HepG2 (cell line): ENCODE data around the gene IMPACT. TPM values are rescaled to one million over a fixed set of nuclear protein-coding genes. Genes with fewer than 3 reads are reported as not detected.

ENCODE experiments used
- CAMTA2 ChIP-seq: sonication (generic); formaldehyde crosslinking; IDR thresholded peaks from 2 replicates; pipeline ENCODE4 v1.4.0; 2020; ENCODE audit warnings: mild to moderate bottlenecking, missing genetic modification reagents, borderline replicate concordance
- DNMT1 ChIP-seq: sonication (generic); formaldehyde crosslinking; IDR thresholded peaks from 2 replicates; pipeline ENCODE4 v1.5.1; 2020; ENCODE audit warnings: mild to moderate bottlenecking, missing genetic modification reagents
- ELF4 ChIP-seq: sonication (generic); formaldehyde crosslinking; IDR thresholded peaks from 2 replicates; pipeline ENCODE4 v1.5.0; 2020; ENCODE audit warnings: missing genetic modification reagents, mild to moderate bottlenecking, moderate library complexity, borderline replicate concordance
- JUNB ChIP-seq: sonication (generic); formaldehyde crosslinking; IDR thresholded peaks from 2 replicates; pipeline ENCODE4 v1.8.0; 2022; ENCODE audit warnings: missing genetic modification reagents, mild to moderate bottlenecking, borderline replicate concordance
- KAT7 ChIP-seq: IDR thresholded peaks from 2 replicates; pipeline ENCODE4 v1.6.1; 2018; ENCODE audit warnings: borderline replicate concordance, missing compliant biosample characterization
- KIAA2018 ChIP-seq: sonication (generic); formaldehyde crosslinking; IDR thresholded peaks from 2 replicates; pipeline ENCODE4 v1.5.0; 2020; ENCODE audit warnings: mild to moderate bottlenecking, missing genetic modification reagents, borderline replicate concordance
- REPIN1 ChIP-seq: sonication (generic); formaldehyde crosslinking; IDR thresholded peaks from 2 replicates; pipeline ENCODE4 v1.8.0; 2022; ENCODE audit warnings: missing genetic modification reagents, low read depth, mild to moderate bottlenecking, borderline replicate concordance
- RFX3 ChIP-seq: IDR thresholded peaks from 2 replicates; pipeline ENCODE4 v1.6.1; 2016; ENCODE audit warnings: missing biosample characterization, missing genetic modification reagents
- SMAD3 ChIP-seq: sonication (generic); formaldehyde crosslinking; IDR thresholded peaks from 2 replicates; pipeline ENCODE4 v1.4.0; 2020; ENCODE audit warnings: missing genetic modification reagents
- TAF1 ChIP-seq: sonication (generic); formaldehyde crosslinking; IDR thresholded peaks from 2 replicates; pipeline ENCODE4 v1.4.0; 2020; ENCODE audit warnings: missing genetic modification reagents
- THYN1 ChIP-seq: sonication (generic); formaldehyde crosslinking; IDR thresholded peaks from 2 replicates; pipeline ENCODE4 v1.8.1; 2023; ENCODE audit warnings: low read depth, mild to moderate bottlenecking, moderate library complexity, missing genetic modification reagents, borderline replicate concordance
- XRCC5 ChIP-seq: fragments of 200-400 bp; formaldehyde crosslinking; optimal IDR thresholded peaks from 2 replicates; pipeline ENCODE3; 2017; ENCODE audit warnings: mild to moderate bottlenecking, low read length
- ZBTB21 ChIP-seq: sonication (generic); formaldehyde crosslinking; IDR thresholded peaks from 2 replicates; pipeline ENCODE4 v1.4.0; 2020; ENCODE audit warnings: missing genetic modification reagents
- ZC3H4 ChIP-seq: sonication (generic); formaldehyde crosslinking; IDR thresholded peaks from 2 replicates; pipeline ENCODE4 v1.4.0; 2020; ENCODE audit warnings: missing genetic modification reagents, borderline replicate concordance
- ZNF180 ChIP-seq: sonication (generic); formaldehyde crosslinking; IDR thresholded peaks from 2 replicates; pipeline ENCODE4 v1.4.0; 2020; ENCODE audit warnings: low read depth, missing genetic modification reagents, borderline replicate concordance
- ZNF619 ChIP-seq: sonication (generic); formaldehyde crosslinking; IDR thresholded peaks from 2 replicates; pipeline ENCODE4 v1.4.0; 2020; ENCODE audit warnings: mild to moderate bottlenecking, missing genetic modification reagents
- ZSCAN12 ChIP-seq: sonication (generic); formaldehyde crosslinking; IDR thresholded peaks from 2 replicates; pipeline ENCODE4 v1.9.0; 2021; ENCODE audit warnings: mild to moderate bottlenecking, missing genetic modification reagents
- polyA plus RNA-seq, 8 experiments: library from polyadenylated mRNA; depleted of rRNA in 3 of 8; stranded (reverse) in 7 of 8; unstranded in 1 of 8; fragments of >200 nt; fragmentation: Illumina TruSeq in 4 of 8; extraction: Trizol in 4 of 8; gene quantifications; 2 replicates each; pipeline versions ENCODE4 v1.2.1 to v1.2.3, GENCODE V29; 2011 to 2016; ENCODE audit warnings: low read depth in 4 of 8, missing spikeins in 1 of 8, mixed read lengths in 1 of 8; ENCODE audit not compliant: insufficient read depth in 1 of 8
- total RNA-seq, 5 experiments: library from RNA; depleted of rRNA; stranded (reverse); fragments of >200 nt; fragmentation: Illumina TruSeq; extraction: Trizol; gene quantifications; 2 replicates each; pipeline ENCODE4 v1.2.3, GENCODE V29; 2016; ENCODE audit warnings: low read depth in 1 of 5

IMPACT gene
- total and polyA plus RNA-seq, 2 of the 13 experiments (the other 11 are each of a cell fraction or from before 2014, with no cell fraction given): 5.0 to 7.7 TPM

DNA sequence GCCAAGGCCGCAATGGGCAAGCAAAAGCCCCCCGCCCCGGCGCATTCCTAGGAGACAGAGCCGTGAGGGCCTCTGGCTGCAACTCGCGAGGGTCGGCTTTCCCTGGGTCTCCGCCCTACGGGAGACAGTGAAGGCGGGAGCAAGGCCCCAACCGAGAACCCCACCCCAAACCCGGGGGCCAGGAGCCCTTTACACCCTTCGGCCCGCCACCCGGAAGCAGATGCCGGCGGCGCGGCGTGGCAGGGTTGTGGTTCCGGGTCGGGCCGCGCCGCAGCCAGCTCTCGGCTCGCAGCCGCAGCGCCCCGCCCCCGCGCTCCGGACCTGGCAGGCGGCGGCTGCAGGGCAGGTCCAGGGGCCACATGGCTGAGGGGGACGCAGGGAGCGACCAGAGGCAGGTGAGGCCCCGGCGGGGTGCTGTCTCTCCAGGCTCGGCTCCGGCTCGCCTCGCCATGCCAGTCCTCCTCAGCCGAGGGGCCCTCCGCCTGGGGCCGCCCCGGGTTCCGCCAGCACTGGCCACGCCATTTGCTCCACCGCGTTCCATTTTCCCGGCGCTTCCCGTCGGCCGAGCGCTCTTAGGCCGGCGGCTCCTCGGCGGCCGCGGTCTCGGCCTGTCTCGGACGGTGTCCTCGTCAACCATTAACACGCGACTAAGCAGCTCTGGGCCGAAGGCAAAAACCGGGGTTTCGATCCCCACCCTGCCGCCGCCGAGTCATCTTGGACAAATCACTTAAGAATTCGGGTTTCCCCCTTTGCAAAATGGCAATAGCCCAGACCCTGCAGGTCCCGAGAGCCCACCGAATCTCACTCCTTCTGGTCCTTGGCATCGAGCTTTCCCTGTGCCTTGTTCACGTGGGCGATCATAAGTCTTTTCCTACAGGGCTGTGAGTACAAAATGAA lies at the start of gene IMPACT (continued):
- TF ChIP-seq THYN1 (CRISPR knock-in tag): no peak
- no peak for TF ChIP-seq DNMT1 (CRISPR knock-in tag)
- no peak for TF ChIP-seq SMAD3 (CRISPR knock-in tag)
- TF ChIP-seq RFX3: no peak
- no peak for TF ChIP-seq ZBTB21 (CRISPR knock-in tag)
- no peak for TF ChIP-seq JUNB (CRISPR knock-in tag)
- TF ChIP-seq TAF1: peak; percentile 65; the same call in 1 of the 2 replicates
- TF ChIP-seq ZNF619 (CRISPR knock-in tag): no peak
- TF ChIP-seq ZC3H4: no peak
- no peak for TF ChIP-seq ZSCAN12 (CRISPR knock-in tag)
- peak; percentile 67; the same call in 1 of the 2 replicates for TF ChIP-seq REPIN1 (CRISPR knock-in tag)
- TF ChIP-seq CAMTA2 (CRISPR knock-in tag): no peak
- no peak for TF ChIP-seq KIAA2018 (CRISPR knock-in tag)
- TF ChIP-seq KAT7 (CRISPR knock-in tag): peak; percentile 63; the same call in 1 of the 2 replicates
- TF ChIP-seq XRCC5: no peak
- no peak for TF ChIP-seq ZNF180 (CRISPR knock-in tag)
- no peak for TF ChIP-seq ELF4
